Erythroblast (primary cell): Measurements from ENCODE around the gene AMBP.

Source experiments
- GATA1 ChIP-seq: IDR thresholded peaks from 2 replicates; pipeline ENCODE4 v1.6.1; 2011; ENCODE audit warnings: low read depth, mild to moderate bottlenecking, control low read depth, low read length, moderate library complexity
- POLR2A ChIP-seq: IDR thresholded peaks from 2 replicates; pipeline ENCODE4 v1.6.1; 2011; ENCODE audit warnings: mild to moderate bottlenecking, low read length

GRCh38 chr9:114035845-114036801 is 42.0 kb downstream of the AMBP start:
- TF ChIP-seq POLR2A (no peak), GATA1 (no peak)
